Right lobe of liver (tissue), 4 donors: Measurements from ENCODE around the gene PDZD2.

Source experiments
- POLR2A ChIP-seq: fragments of 450-650 bp; IDR thresholded peaks from one replicate; pipeline ENCODE4 v1.6.1; 2017; ENCODE audit warnings: antibody characterized with exemption, mild to moderate bottlenecking
- TF ChIP-seq, protein P1 (sequence below), 4 donors: fragments of 200-600 bp in 3 of 4; fragments of 450-650 bp in 1 of 4; IDR thresholded peaks; one replicate each; pipeline versions ENCODE4 v1.5.1 to v1.8.0; 2016 to 2022; ENCODE audit warnings: antibody characterized with exemption in 4 of 4, mild to moderate bottlenecking in 2 of 4
- donor health status: DM: no; HTN: no; CAD: no.
- donor health status: DM: no; HTN: no; CAD: no.
- donor health status: DM: no; HTN: yes; CAD: no.

GRCh38 chr5:31846934-31847333, 208.0 kb downstream of the PDZD2 start:
- no peak for TF ChIP-seq POLR2A
- TF ChIP-seq, protein P1, sequence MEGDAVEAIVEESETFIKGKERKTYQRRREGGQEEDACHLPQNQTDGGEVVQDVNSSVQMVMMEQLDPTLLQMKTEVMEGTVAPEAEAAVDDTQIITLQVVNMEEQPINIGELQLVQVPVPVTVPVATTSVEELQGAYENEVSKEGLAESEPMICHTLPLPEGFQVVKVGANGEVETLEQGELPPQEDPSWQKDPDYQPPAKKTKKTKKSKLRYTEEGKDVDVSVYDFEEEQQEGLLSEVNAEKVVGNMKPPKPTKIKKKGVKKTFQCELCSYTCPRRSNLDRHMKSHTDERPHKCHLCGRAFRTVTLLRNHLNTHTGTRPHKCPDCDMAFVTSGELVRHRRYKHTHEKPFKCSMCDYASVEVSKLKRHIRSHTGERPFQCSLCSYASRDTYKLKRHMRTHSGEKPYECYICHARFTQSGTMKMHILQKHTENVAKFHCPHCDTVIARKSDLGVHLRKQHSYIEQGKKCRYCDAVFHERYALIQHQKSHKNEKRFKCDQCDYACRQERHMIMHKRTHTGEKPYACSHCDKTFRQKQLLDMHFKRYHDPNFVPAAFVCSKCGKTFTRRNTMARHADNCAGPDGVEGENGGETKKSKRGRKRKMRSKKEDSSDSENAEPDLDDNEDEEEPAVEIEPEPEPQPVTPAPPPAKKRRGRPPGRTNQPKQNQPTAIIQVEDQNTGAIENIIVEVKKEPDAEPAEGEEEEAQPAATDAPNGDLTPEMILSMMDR (IDR thresholded peaks at IDR 0.05), result no peak
